ENCODE results near the gene CLEC11A. TPM values are rescaled to one million over a fixed set of nuclear protein-coding genes. Genes with fewer than 3 reads are reported as not detected.

Gene CLEC11A
- total RNA-seq, 1 donor from 2014 or later: 0.75 TPM

DNA sequence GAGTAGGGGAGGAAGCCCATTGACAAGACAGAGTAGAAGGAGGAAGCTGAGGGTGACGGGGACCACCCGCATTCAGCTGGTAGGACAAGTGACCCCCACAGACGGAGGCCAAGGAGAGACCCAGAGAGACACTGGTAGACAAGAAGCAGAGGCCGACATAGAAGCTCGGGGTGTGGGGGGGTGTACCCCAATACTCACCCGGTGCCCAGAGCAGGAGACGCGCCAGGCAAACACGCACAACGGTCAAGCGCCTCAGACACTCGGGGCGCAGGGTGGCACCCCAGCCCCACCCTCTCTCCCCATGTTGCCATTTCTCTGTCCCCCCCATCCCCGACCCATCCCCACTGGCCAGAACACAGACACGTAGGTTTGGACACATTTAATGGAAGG, 27.1 kb upstream of the CLEC11A start:
- intact Hi-C loops (cut with micrococcal nuclease): no loop called here

DNA sequence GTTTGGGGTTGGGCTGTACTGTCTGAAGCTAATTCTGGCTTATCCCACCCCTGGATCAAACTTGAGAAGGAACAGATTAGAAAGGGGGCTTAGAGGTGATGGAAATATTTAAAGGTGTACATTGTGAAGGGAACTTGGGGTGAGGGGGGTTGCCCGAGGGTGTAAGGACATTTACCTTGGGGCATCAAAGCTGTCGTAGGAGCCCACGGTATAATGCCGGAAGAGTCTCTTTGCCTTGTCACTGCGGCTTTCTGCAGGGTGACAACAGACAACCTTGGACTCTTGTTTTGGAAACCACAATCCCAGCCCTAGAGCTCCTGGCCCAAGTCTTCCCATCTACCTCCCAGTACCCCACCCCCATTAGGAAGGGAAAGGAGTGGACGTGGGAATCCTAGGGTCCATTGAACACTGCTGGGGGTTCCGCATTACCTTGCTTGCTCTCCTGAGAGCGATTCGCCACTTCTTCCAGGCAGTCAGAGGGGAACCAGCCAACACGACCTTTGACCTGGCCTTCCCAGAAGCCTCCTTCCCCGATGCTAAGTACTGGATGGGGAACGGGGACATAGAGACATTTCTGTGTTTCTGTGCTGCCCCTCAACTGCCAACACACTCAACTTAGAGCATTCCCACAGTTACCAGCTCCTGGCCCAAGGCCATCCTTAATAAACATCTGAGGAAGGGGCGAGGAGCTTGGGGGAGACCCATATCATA, 25.6 kb upstream of the CLEC11A start:
- Mint-ChIP-seq H3K36me3 (ENCODE audit: low read depth) (no peaks in the 10 kb centered on the region), H3K27me3 (ENCODE audit: insufficient read depth) (peaks cover 11% of the 10 kb centered on the region), H3K4me3 (no peak overlapping the region), H3K27ac (no peak overlapping the region), H3K9me3 (no peaks in the 10 kb centered on the region), H3K4me1 (ENCODE audit: low read depth) (no peaks in the 10 kb centered on the region)
- intact Hi-C loops (cut with micrococcal nuclease): no loop called here
- no peak for DNase-seq (ENCODE audit: low spot score)

More for the DNA sequence above, 27.1 kb upstream of the CLEC11A start:
- no peak overlapping the region for H3K27ac Mint-ChIP-seq
- no peak overlapping the region for H3K4me3 Mint-ChIP-seq
- peaks cover 11% of the 10 kb centered on the region for H3K27me3 Mint-ChIP-seq (ENCODE audit: insufficient read depth)
- DNase-seq (ENCODE audit: low spot score): no peak
- no peaks in the 10 kb centered on the region for H3K9me3 Mint-ChIP-seq
- H3K4me1 Mint-ChIP-seq (ENCODE audit: low read depth): no peaks in the 10 kb centered on the region
- no peaks in the 10 kb centered on the region for H3K36me3 Mint-ChIP-seq (ENCODE audit: low read depth)

DNA sequence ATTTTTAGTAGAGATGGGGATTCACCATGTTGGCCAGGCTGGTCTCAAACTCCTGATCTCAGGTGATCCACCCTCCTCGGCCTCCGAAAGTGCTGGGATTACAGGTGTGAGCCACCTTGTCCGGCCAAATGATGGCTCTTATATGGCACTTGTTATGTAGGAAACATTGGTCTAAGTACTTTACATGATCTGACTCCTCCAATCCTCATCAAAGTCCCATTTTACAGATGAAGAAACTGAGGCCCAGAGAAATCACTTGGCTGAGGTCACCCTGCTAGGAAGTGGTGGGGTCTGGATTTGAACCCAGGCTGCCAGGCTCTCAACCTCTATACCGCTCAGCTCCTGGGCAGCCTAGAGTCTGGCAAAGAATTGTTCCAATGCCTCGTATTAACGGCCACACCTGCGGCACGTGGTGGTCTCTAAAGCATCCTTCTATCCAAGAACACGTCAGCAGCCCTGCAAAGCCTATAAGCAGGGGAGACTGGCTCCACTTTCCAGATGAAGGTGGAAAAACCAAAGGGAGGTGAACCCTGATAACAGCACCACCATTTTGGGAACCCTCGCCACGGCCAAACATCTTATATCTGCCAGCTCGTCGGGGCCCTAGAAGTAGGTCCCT, 21.7 kb upstream of the CLEC11A start:
- Mint-ChIP-seq H3K36me3 (ENCODE audit: low read depth) (no peaks in the 10 kb centered on the region), H3K27ac (no peak overlapping the region), H3K4me1 (ENCODE audit: low read depth) (no peaks in the 10 kb centered on the region), H3K27me3 (ENCODE audit: insufficient read depth) (peaks cover 14% of the 10 kb centered on the region), H3K9me3 (no peaks in the 10 kb centered on the region), H3K4me3 (no peak overlapping the region)
- intact Hi-C loops (cut with micrococcal nuclease): no loop called here
- DNase-seq (ENCODE audit: low spot score): no peak

DNA sequence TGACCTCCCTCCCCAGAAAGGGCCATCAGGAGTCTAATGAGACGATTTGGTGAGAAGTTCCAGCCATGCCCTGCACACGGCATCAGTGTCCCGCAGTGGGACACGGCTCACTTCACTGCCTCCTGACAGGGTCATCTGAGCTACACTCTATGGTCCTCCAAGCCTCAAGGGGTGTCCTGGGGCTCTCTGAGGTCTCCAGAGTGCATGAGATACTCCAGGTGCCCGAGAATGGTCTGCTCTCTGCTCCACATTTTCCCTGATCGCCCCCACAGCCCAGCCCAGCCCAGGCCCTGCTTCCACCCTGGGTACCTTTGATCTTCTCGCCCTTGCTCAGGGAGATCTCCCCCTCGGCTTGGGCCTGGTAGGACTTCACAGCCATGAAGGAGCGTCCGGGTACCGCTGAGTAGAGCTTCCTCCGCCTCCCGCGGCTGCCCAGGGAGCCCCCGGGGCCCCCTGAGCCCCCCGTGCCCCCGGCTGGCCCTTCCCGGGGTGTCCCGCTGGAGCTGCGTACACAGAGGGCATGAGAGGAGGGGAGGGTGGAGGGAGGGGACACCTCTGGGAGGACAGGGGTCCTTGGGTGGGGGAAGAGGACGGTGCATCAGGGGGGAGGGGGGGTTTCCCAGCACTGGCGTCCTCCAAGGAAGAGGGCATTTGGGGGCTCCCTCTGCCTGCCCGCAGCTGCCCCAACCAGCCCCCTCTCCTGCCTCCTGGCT, 20.9 kb upstream of the CLEC11A start:
- no peak overlapping the region for H3K27ac Mint-ChIP-seq
- no peak for DNase-seq (ENCODE audit: low spot score)
- no peak overlapping the region for H3K4me3 Mint-ChIP-seq
- no peaks in the 10 kb centered on the region for H3K36me3 Mint-ChIP-seq (ENCODE audit: low read depth)
- intact Hi-C loops (cut with micrococcal nuclease): no loop called here
- no peaks in the 10 kb centered on the region for H3K9me3 Mint-ChIP-seq
- H3K4me1 Mint-ChIP-seq (ENCODE audit: low read depth): no peaks in the 10 kb centered on the region
- H3K27me3 Mint-ChIP-seq (ENCODE audit: insufficient read depth): peaks cover 13% of the 10 kb centered on the region

DNA sequence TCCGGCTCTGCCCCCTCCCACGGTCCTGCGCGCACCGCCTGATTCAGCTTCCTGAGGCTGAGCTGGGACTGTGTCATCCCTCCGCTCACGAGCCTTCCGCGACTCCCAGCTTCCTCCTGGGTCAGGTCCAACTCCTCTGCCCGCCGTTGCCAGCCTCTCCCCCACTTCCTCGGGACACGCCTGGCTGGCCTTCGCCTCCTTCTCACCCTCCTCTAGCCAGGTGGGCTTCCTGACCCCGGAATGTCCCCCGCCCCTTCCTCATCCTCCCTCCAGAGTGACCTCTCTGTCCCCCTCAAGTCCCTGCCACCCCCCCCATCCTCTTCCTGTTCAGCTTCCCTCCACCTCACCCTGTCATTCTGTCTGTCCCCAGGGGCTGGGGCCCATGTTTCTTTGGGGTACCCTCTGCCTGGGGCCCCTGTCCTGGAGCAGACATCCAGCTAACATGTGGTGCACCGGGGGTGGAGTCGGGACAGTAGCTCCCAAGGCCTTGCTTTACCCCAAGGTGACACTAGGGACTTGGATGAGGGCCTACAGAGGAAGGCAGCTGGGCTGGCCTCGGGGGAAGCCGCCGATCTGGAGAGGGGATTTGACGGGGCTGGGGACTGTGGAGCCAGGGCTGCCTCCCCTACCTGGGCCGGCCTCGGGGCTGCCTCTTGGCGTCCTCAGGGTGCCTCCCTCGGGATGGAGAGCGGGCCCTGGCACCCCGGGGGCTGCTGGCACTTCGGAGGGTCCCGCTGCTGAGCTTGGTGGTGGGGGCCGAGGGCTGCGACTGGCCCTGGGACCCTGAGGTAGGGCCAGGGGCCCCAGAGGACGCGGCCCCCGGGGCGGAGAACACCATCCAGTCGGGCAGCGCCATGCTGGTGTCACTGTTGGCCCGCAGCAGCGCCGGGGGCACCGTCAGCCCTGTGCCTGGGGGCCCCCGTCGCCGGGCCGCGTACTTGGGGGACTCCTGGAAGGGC, 20.0 kb upstream of the CLEC11A start:
- H3K36me3 Mint-ChIP-seq (ENCODE audit: low read depth): no peaks in the 10 kb centered on the region
- no peak for DNase-seq (ENCODE audit: low spot score)
- no peaks in the 10 kb centered on the region for H3K4me1 Mint-ChIP-seq (ENCODE audit: low read depth)
- peaks cover 13% of the 10 kb centered on the region for H3K27me3 Mint-ChIP-seq (ENCODE audit: insufficient read depth)
- intact Hi-C loops (cut with micrococcal nuclease): no loop called here
- no peak overlapping the region for H3K27ac Mint-ChIP-seq
- H3K9me3 Mint-ChIP-seq: no peaks in the 10 kb centered on the region
- H3K4me3 Mint-ChIP-seq: no peak overlapping the region

DNA sequence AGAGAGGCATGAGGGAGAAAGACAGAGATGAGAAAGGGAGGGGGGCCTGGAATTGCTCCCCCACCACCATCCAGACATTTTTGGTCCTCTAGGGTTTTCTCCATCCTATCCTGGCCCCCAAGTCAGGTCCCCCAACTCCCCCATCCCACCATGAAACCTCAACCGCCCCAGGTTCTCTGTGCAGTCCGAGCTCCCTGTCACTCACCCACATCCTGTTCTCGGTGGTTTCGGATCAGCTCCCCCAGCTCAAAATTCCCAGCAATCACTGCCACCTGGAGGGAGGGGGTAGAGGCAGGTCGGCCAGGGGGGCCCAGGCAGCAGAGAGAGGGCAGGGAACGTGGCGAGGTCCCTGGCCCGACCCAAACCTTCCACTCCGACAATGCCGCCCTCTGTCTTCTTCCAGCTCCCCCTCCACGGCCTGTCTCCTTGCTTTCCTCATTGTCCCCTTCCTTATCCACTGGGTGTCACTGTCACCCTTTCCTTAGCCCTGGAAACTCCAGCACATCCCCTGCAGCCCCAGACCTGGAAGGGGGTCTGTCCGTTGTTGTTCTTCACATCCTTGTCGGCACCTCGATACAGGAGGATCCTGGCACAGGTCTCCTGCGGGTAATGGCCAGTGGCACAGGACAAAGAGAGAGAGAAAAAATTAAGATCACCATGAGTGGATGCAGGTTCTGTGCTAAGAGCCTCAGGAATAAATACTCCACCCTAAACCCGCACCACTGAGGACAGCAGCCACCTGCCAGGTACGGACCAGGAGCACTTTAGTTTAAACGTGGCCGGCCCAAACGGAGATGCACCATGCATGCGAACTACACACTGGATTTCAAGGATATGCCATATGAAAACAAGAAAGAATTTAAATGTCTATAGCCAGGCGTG, 19.0 kb upstream of the CLEC11A start:
- intact Hi-C loops (cut with micrococcal nuclease): no loop called here
- Mint-ChIP-seq H3K4me3 (no peak overlapping the region), H3K27me3 (ENCODE audit: insufficient read depth) (peaks cover 13% of the 10 kb centered on the region), H3K4me1 (ENCODE audit: low read depth) (no peaks in the 10 kb centered on the region), H3K27ac (no peak overlapping the region), H3K36me3 (ENCODE audit: low read depth) (no peaks in the 10 kb centered on the region), H3K9me3 (no peaks in the 10 kb centered on the region)
- DNase-seq (ENCODE audit: low spot score): no peak

DNA sequence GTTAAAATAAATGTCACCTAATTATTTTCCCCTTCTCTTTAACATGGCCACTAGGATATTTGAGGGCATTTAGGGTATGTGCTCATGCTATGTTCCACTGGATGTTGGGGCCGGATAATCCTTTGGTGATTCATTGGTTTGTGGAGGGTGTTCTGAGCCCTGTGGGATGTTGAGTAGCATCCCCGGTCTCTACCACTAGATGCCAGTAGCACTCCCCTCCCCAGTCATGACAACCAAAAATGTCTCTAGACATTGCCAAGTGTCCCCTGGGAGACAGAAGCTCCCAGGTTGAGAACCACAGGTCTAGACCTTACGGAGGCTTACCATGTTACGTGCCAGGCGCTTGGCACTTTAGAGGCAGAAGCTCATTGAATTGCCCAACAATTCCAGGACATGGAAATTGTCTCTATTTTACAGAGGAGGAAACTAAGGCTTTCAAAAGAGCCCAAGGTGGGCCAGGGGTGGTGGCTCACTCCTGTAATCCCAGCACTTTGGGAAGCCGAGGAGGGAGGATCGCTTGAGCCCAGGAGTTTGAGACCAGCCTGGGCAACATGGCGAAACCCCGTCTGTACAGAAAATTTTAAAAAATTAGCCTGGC, 17.6 kb upstream of the CLEC11A start:
- no peak for DNase-seq (ENCODE audit: low spot score)
- intact Hi-C loops (cut with micrococcal nuclease): loop anchor here (1.0 kb wide), 2 partner anchors 78 to 217 kb away; no protein-coding TSS in a partner anchor
- Mint-ChIP-seq H3K9me3 (no peaks in the 10 kb centered on the region), H3K4me3 (no peak overlapping the region), H3K27me3 (ENCODE audit: insufficient read depth) (peaks cover 13% of the 10 kb centered on the region), H3K36me3 (ENCODE audit: low read depth) (no peaks in the 10 kb centered on the region), H3K27ac (no peak overlapping the region), H3K4me1 (ENCODE audit: low read depth) (no peaks in the 10 kb centered on the region)

DNA sequence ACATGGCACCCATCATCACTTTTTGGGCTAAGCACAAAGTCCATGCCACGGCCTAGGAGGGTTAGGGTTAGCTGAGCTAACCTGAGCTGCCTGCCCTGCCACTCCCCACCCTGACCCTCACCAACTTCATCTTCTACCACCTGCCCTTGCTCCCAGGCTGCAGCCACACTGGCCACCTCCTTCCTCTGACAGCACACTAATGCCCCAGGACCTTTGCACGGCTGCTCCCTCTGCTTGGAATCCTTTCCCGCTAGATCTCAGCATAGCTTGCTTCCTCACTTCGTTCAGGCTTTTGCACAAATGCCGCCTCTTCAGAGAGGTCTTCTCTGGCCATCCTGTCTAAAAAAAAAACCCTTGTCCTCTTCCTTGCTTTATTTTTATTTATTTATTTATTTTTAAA, 16.8 kb upstream of the CLEC11A start:
- Mint-ChIP-seq H3K4me1 (ENCODE audit: low read depth) (no peaks in the 10 kb centered on the region), H3K27ac (no peak overlapping the region), H3K27me3 (ENCODE audit: insufficient read depth) (peaks cover 13% of the 10 kb centered on the region), H3K36me3 (ENCODE audit: low read depth) (no peaks in the 10 kb centered on the region), H3K4me3 (no peak overlapping the region), H3K9me3 (no peaks in the 10 kb centered on the region)
- no peak for DNase-seq (ENCODE audit: low spot score)
- intact Hi-C loops (cut with micrococcal nuclease): no loop called here

DNA sequence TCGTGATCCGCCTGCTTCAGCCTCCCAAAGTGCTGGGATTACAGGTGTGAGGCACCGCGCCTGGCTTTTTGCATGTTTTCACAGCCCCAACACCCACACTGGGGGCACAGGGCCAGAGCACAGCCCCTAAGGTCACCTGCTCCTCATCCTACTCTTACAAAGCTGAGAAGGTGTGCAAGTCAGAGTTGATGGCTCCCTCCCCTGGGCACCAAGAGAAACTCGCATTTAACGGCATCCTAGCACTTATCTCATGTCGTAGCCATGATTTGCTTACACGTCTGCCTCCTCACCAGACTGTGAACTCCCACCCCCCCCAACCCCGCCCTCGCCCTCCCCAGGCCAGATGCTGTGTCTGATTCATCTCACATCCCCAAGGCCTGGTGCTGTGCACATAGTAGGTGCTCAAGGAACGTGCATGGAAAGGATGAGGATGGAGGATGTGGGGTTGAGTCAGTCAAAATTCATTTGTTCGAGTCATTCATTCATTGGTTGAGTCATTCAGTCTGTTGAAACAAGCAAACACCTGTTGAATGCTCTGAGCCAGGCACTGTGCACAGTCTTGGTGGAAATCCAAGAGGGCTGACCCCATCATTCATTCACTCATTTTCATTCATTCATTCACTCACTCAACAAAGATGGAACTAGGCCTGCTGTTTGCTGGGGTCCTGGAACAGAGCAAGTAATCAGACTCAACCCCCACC, 14.8 kb upstream of the CLEC11A start:
- Mint-ChIP-seq H3K27ac (no peak overlapping the region), H3K36me3 (ENCODE audit: low read depth) (no peaks in the 10 kb centered on the region), H3K4me3 (no peak overlapping the region), H3K9me3 (no peaks in the 10 kb centered on the region), H3K4me1 (ENCODE audit: low read depth) (peaks cover 4% of the 10 kb centered on the region), H3K27me3 (ENCODE audit: insufficient read depth) (peaks cover 19% of the 10 kb centered on the region)
- intact Hi-C loops (cut with micrococcal nuclease): no loop called here
- no peak for DNase-seq (ENCODE audit: low spot score)

DNA sequence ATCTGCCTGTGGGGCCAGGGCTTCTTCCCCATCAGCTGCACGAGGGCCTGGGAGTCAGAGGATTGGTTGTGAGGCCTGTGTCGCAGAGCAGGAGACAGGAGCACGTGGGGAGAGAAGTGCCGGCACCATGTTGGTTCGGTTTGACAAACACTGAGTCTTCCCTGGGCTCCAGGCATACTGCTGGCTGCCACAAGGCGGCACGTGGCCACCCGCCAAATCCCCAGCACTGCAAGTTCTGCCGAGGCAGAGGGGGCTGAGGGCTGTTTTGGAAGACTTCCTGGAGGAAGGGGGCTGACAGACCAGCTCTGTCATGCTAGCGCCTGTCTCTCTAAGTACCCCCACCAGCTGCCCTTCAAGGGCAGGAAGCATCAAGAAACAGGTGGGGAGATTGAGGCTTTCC, 13.1 kb upstream of the CLEC11A start:
- no peak overlapping the region for H3K27ac Mint-ChIP-seq
- peaks cover 21% of the 10 kb centered on the region for H3K27me3 Mint-ChIP-seq (ENCODE audit: insufficient read depth)
- no peaks in the 10 kb centered on the region for H3K36me3 Mint-ChIP-seq (ENCODE audit: low read depth)
- DNase-seq (ENCODE audit: low spot score): no peak
- H3K9me3 Mint-ChIP-seq: no peaks in the 10 kb centered on the region
- intact Hi-C loops (cut with micrococcal nuclease): no loop called here
- H3K4me1 Mint-ChIP-seq (ENCODE audit: low read depth): peaks cover 4% of the 10 kb centered on the region
- no peak overlapping the region for H3K4me3 Mint-ChIP-seq

DNA sequence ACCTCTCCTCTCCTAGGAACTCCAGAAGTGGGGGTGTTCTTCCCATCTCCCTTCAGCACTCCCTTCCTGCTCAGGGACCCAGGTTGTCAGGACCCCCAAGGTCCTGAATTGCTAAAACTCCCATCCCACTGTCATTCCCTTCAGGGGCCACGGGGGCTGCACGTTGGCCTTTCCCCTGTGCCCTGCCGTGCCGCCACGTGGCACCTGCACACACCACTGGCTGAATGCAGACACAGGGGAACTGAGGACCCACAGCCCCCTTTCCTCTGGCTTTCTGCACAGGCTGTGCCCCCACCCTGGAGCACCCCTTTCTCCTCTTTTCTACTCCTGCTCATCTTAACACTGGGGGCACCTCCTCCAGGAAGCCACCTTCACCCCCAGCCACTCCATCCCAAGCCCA, 12.6 kb upstream of the CLEC11A start:
- H3K36me3 Mint-ChIP-seq (ENCODE audit: low read depth): no peaks in the 10 kb centered on the region
- H3K27me3 Mint-ChIP-seq (ENCODE audit: insufficient read depth): peaks cover 21% of the 10 kb centered on the region
- H3K4me1 Mint-ChIP-seq (ENCODE audit: low read depth): peaks cover 4% of the 10 kb centered on the region
- intact Hi-C loops (cut with micrococcal nuclease): no loop called here
- H3K27ac Mint-ChIP-seq: no peak overlapping the region
- DNase-seq (ENCODE audit: low spot score): no peak
- H3K4me3 Mint-ChIP-seq: no peak overlapping the region
- no peaks in the 10 kb centered on the region for H3K9me3 Mint-ChIP-seq
